ENCODE data around the gene PTTG1IP. TPM values are rescaled to one million over a fixed set of nuclear protein-coding genes. Genes with fewer than 3 reads are reported as not detected.
A peak's percentile ranks its signal among the peaks of the same experiment; 100 is the strongest.

PTTG1IP gene
- total and polyA plus RNA-seq, 2 of the 13 experiments (the other 11 are each of a cell fraction or from before 2014, with no cell fraction given): 161 to 700 TPM

- no peak for TF ChIP-seq KIAA2018 (CRISPR knock-in tag; IDR thresholded peaks at IDR 0.05; ENCODE audit: borderline replicate concordance)
- TF ChIP-seq ZNF780A (CRISPR knock-in tag; IDR thresholded peaks at IDR 0.05): no peak
- TF ChIP-seq ZNF460 (CRISPR knock-in tag; IDR thresholded peaks at IDR 0.05; ENCODE audit: borderline replicate concordance): no peak
- no peak for TF ChIP-seq GRHL1 (CRISPR knock-in tag; conservative IDR thresholded peaks at IDR 0.05)
- TF ChIP-seq MXD4 (CRISPR knock-in tag; IDR thresholded peaks at IDR 0.05): peak; percentile 18; the same call in 1 of the 2 replicates
- peak; percentile 87; the same call in 1 of the 2 replicates for TF ChIP-seq ZNF674 (CRISPR knock-in tag; IDR thresholded peaks at IDR 0.05; ENCODE audit: low read depth)
- no peak for TF ChIP-seq E2F2 (CRISPR knock-in tag; IDR thresholded peaks at IDR 0.05; ENCODE audit: borderline replicate concordance)
- peak; percentile 93 for TF ChIP-seq DRAP1 (CRISPR knock-in tag; IDR thresholded peaks at IDR 0.05)
- no peak for TF ChIP-seq TOE1 (CRISPR knock-in tag; IDR thresholded peaks at IDR 0.05)
- no peak for TF ChIP-seq TBL1XR1 (IDR thresholded peaks at IDR 0.05; ENCODE audit: borderline replicate concordance, low read length, partially characterized antibody)
- TF ChIP-seq SIN3B (IDR thresholded peaks at IDR 0.05; ENCODE audit: low read length): no peak
- no peak for TF ChIP-seq SATB2 (CRISPR knock-in tag; IDR thresholded peaks at IDR 0.05)
- peak; percentile 49; the same call in 1 of the 2 replicates for TF ChIP-seq ZNF619 (CRISPR knock-in tag; IDR thresholded peaks at IDR 0.05)
- TF ChIP-seq ZNF605 (CRISPR knock-in tag; IDR thresholded peaks at IDR 0.05): 0 out of 2 replicates have a peak, but pooled peaks have one; percentile 34
- TF ChIP-seq PITX1 (CRISPR knock-in tag; IDR thresholded peaks at IDR 0.05): 0 out of 2 replicates have a peak, but pooled peaks have one; percentile 7
Observed at GRCh38 chr21:44873356-44874239, at the start of gene PTTG1IP (continued).

Data from HepG2 (cell line).